Measurements from ENCODE around the gene FAM236B.
"Not testable (repeated sequence)": the region's sequence is repeated elsewhere in the genome, so short reads cannot be mapped to it uniquely, and the experiment has no call there.

The FAM236B gene

GRCh38 chrX:72735561-72735960 is 46.9 kb downstream of the FAM236B start:
- H3K4me1 Mint-ChIP-seq = no peaks in the 10 kb centered on the region
- no peak overlapping the region for H3K4me3 Mint-ChIP-seq
- peaks cover 28% of the 10 kb centered on the region for H3K9me3 Mint-ChIP-seq
- H3K27ac Mint-ChIP-seq = no peak overlapping the region
- no peaks in the 10 kb centered on the region for H3K36me3 Mint-ChIP-seq (ENCODE audit: low read depth)
- TF ChIP-seq CTCF (IDR thresholded peaks at IDR 0.05; ENCODE audit: unreplicated experiment in 3 of 3) = no peak
- H3K27me3 Mint-ChIP-seq (ENCODE audit: low read depth) = no peaks in the 10 kb centered on the region

- not testable (repeated sequence) for H3K27me3 Mint-ChIP-seq (ENCODE audit: low read depth); H3K4me3 Mint-ChIP-seq; H3K36me3 Mint-ChIP-seq (ENCODE audit: low read depth); H3K27ac Mint-ChIP-seq; H3K4me1 Mint-ChIP-seq
- H3K9me3 Mint-ChIP-seq = peaks cover 30% of the 10 kb centered on the region
Measured at GRCh38 chrX:72733636-72734035, 48.8 kb downstream of the FAM236B start.

Measured in nephron (organoid).